ENCODE measurements around the gene FIBCD1. TPM values are rescaled to one million over a fixed set of nuclear protein-coding genes. Genes with fewer than 3 reads are reported as not detected.
A peak's percentile ranks its signal among the peaks of the same experiment; 100 is the strongest.

FIBCD1 gene
- total RNA-seq, 1 experiment from 2014 or later = 2.6 TPM

DNA sequence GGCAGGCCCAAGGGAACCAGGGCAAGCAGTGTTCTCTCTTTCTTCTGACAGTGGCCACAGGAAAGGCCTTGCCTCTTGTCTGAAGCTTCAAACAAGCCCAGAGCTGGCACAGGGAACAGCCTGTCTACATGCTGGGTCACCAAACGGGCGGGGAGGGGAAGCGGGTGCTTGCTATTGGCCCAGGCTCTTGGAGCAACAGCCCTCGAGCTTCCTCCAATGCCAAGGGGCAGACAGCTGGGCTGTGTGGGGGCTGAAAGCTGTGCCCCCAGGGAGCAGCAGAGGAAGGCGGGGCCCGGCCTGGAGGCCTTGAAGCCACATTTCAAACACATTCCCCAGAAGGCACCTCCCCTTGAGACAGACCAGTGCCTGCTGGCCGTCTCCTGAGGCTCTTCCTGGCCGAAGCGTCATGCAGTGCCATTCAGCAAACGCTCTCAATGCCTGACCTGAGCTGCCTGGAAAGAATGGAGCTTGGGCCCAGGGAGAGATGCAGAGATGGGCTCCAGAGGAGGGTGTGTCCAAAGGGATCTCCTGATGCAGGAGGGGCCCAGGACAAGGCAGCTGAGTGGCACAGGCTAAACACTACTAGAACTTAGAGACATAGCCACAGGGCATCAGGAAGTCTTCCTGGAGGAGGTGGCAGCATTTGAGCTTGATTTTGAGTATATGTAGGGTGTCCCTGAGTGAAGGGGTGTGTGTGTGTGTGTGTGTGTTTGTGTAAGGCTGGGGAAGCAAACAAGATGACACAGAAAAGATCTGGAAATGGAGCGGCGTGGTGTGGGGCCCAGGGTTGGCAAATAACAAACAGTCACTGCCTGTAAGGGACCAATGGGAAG lies 2.5 kb downstream of the FIBCD1 start:
- peak; percentile 59 for DNase-seq (ENCODE audit: low spot score)

DNA sequence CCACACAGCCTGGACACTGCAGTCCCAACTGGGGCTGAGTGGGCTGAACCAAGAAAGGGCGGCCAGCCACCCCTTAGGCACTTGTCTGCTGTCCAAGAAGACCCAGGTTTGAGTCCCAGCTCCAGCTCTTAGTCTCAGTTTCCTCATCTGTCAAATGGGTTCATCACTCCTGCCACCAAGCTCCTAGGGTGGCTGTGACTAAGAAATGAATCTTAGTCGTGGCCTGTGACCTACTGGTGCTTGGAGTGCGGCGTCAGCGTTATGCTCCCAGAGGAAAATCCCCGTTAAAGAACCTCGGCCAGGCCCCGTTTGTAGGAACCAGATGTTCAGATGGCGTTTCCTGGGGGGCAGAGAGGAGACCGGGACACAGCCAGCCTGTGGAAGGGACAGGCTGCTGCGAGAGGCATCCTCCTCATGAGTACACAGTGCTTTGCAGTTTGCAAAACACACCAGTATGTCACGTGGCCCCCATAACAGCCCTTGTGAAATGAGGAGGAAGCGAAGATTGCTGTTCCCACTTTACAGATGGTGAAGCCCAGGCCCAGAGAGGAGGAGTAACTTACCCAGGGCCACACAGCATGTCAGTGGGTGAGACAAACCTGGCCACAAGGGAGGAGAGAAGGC lies 3.3 kb downstream of the FIBCD1 start:
- DNase-seq (ENCODE audit: low spot score) = no peak

DNA sequence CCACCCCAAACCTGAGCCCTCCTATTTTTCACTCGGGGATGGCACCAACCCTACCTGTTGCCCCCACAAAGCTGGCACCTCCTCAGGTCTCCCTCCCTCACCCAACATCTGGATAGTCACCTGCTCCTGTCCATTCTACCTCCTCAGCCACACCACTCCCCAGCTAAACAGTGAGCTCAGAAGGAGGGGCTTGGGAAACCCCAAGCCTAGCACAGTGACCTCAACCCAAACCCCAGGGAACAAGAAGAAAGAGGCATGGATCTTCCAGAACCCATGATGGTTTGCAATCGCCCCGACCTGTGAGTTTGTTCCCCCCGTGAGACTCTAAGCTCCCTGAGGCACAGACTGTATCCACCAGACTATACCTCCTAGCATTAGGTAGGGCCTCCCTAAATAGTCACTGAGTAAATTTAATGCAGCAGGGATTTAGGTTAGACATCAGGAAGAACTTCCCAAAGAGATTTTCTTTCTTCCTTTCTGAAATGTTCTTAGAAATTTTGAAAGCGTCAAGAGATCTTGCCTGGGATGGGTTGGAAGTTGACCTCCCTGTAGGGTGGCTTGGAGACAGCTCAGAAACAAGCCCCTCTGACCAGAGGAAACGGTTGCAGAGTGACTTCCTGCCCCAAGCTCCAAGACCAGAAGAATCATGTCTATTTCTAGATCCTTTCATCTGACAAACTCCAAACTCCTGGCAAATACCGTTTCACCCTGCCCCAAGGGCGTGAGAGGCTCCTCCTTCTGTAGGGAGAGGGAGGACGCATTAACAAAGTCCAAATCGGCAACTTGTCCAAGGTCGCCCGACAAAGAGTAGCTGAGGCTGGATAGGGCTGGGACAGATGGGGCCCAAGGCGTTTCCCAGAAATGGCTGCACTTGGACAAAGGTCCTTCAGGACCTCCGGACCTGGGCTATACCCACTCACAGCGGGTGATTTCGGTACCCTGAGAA lies 4.1 kb downstream of the FIBCD1 start:
- no peak for DNase-seq (ENCODE audit: low spot score)

DNA sequence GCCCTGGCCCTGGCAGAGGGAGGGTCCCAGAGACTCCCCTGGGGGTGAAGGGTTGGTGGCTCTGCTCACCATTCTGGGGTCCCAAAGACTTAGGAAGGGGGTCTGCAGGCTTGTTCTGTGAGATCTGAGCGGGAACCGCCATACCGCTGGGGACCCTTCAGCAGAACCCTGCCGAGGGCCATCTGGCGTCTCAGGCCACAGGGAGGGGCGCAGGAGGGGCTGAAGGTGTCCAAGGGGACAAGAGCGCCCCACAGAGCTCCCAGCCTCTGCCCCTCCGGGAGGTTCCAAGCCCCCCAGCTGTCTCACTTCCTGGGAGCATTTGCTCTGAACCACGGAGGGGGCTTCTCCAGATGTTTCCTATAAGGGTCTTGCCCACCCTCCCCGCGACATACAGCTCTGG lies 4.8 kb downstream of the FIBCD1 start:
- no peak for DNase-seq (ENCODE audit: low spot score)

DNA sequence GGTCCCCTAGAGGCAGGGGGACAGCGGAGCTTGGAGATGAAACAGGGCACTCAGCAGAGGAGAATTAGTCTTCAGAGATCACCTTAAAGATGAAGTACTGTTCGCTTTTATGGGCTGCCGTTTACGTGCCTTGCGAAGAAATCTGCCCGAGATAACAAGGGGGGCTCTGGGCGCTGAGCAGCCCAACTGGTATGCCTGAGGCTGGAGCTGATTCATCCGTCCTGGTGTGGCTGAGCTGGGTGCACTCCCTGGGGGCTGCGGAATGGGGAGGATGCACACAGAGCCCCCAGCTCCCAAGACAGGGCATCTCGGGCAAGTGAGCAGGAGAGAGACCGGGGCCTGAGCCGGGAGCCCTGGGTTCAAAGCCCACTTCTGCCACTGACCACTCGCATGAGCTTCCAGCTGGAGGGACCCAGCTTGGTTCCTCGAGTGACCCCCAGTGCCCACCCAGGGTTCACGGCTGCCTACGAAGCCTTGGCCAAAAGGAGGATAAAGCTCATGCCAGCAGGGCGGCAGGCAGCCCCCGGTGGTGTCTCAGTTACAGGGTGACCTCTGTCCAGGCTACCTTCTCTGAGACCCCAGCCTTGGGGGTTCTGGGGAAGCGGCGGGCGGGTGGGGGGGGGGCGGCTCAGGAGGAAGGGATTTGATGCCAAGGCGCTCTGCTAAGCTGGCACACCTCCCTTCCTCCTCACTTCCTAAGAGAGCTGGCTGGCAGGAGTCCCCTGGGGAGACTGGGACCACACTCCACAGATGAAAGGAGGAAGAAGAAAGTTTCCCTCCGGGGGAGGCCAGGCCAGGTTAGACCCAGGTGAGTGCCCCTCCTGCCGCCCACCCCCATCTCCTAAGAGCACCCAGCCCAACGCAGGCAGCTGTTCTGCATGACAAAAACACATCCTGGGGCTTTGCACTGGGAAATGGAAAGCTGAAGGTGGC lies 5.7 kb downstream of the FIBCD1 start:
- DNase-seq (ENCODE audit: low spot score) = peak; percentile 49

DNA sequence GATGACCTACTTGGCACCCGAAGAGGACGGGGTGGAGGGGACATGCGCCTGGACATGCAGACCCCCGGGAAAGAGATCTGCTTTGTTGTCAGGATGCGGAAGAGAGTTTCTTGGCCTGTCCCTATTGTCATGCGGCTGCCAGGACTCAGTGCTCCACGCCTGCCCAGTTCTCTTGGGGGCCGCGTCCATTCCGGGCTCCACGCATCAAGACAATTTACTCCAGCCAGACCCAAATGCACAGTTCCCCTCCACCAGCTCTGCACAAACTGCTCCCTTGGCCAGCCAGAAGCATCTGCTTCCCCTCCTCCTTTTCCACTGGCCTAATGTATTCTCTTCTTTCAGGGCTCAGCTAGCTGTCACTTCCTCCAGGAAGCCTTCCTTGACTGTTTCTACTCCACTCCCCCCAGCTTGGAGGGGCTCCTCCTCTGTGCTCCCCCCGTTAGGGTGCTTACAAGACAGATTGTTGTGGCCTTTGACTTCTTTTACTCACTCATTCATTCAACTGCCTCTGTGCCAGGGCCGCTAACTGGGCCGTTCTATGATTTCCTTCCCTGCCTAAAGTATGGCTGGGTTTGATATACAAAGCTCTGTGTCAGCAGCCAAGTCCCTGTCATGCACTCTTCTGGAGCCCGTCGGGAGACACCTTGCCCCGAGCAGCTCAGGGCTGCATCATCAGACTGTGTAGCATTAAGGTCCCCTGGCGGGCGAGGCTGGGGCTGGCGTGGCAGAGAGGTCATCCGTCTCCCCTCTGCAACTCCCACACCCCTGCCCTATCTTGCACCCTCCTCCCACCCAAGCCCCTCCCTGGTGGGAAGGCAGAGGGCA lies 6.6 kb downstream of the FIBCD1 start:
- peak; percentile 14 for DNase-seq (ENCODE audit: low spot score)

DNA sequence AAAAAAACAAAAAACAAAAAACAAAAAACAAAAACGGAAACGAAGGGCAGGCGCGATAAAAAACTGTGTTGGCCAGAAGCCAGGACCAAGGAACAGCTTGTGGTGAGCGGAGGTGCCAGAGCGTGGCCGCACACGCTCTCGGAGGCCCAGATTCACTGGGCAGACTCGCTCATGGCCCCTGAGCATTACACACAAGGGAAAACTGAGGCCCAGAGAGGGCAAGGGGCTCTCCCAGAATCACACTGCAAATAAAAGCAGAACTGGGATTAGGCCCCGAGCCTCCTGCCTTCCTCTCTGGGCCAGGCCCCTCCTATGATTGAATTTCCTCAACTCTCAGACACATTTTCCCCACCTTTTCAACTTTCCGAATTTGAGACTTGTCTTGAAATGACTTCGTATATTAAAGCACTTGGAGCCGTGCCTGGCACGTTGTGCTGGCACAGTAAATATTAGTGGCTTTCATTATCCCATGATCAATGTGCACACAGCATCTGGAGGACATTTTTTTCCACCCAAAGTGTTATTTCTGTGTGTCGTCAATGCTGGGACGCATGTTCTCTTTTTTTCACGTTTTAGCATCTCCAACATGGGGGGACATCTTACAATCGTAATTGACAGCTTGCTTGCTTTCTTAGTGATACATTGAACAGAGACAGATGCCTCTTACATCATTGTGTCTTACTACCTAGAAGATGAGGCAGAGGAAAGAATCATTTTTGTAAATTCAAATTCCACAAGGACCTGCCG lies 7.4 kb downstream of the FIBCD1 start:
- DNase-seq (ENCODE audit: low spot score) = no peak

DNA sequence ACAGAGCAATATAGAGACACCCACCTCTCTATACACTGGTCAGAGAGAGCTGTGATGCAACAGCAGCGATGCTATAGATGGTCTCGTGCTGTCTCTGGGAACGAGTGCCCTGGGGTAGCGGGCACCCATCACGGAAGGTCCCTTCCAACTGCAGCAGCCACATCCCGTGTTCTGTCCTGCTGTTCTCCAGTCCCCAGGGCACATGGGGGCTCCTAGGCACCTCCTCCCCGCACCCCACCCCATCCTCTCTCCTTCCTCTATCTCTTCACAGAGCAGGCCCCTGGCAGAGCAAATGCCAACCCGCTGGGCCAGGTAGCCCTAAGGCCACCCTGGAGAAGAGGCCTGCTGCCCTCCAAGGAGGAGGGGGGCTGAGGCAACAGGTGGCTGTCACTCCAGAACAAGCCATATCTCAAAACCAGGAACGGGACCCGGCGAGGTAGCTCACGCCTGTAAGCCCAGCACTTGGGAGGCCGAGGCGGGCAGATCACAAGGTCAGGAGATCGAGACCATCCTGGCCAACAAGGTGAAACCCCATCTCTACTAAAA lies 8.2 kb downstream of the FIBCD1 start:
- DNase-seq (ENCODE audit: low spot score) = no peak

DNA sequence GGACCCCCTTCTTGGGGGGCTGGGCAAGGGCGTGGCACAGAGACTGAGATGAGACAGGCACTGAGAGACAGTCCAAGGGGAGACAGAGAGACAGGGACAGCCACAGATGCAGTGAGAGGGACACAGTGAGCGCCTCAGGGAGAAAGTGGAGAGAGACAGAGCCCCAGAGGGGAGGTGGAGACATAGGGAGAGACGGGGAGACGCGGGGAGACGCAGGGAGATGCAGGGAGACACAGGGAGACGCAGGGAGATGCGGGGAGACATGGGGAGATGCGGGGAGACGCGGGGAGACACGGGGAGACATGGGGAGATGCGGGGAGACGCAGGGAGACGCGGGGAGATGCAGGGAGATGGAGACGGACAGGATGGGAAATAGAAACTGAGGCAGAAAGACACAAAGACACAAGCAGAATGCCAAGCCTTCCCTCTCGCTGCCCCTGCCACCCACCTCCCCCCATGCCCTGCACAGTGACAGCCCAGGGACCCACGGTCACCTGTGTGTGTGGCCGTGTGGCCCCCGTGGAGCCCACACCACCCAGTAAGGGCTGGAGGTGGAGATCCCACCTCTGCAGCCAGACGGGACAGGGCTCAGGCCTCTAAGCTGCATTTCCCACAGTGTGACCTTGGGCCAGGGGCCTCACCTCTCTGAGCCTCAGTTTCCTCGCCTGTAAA lies 8.8 kb downstream of the FIBCD1 start:
- no peak for DNase-seq (ENCODE audit: low spot score)

DNA sequence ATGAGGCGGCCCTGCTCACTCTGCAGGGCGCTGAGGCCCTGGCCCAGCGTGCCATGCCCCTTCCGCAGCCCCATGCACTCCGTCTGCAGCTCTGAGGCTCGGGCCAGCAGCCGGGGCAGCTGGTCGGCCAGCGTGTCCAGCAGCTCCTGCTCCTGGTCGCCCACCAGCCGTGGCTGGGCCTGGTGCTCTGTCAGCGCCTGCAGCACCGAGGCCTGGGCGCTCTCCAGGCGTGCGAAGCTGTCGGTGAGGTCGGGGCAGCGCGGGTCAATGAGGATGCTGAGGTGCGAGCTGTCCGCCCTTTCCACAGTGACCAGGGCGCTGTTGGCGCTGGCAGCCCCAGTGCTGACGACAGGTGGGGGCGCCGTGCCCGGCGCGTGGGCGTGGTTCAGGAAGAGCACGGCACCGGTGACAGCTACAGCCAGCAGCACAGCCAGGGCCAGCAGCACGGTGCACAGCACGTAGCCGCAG lies 9.4 kb downstream of the FIBCD1 start:
- no peak for DNase-seq (ENCODE audit: low spot score)

DNA sequence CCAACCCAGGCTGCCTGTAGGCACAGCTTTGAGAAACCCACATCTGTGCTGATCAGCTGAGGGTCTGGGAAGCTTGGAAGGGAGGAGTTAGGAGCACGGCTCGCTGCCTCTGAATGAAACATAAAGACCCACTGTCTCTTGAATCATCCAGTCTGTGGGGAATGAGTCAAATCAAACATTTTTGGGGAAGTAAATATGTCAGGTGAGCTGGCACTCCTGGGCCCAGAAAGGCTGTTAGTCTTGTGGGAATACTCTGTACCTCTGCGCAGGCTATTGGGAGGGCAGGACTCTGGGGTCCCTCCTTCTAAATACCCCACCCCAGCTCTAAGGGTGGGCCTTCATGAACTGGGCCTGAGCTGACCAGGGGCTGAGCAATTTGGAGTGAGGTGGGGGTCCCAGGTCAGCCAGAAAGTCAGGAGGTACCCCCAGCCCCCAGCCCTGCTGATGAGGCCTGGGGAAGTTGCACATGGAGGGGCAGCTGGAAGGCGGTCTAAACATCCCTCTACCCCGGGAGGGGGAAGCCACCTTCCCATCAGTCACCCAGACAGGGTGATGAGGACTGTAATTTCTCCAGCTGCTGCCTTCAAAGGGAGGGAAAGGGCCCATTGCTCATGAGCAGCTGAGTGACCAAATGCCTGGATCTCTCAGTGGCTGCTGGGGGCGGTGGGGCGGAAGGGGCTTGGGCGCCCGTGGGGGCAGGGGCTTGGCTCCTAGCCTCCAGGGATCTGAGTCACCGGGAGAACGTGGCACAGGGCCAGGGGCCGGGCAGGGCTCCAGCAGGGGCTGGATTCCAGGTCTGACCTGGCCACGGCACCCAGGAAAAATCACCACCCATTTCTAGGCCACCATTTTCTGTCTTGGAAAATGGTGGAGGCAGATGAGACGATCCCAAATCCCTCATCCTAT lies 10.8 kb downstream of the FIBCD1 start:
- peak; percentile 65 for DNase-seq (ENCODE audit: low spot score)

DNA sequence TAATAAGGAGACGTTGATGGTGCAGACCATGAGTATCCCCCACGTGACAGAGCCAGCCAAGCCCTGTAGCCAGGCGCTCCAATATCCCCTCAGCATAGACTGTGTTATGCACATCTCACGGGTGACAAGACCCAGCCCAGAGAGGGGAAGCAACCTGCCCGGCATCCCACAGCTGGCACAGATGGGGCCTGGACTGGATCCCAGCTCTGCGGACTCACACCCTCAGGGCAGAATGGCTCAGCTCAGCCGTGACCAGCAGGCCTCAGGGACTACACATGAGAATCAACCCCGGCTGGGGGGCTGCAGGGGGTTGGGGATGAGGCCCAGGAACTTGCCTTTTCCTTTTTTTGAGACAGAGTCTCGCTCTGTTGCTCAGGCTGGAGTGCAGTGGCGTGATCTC lies 11.7 kb downstream of the FIBCD1 start:
- DNase-seq (ENCODE audit: low spot score) = no peak

DNA sequence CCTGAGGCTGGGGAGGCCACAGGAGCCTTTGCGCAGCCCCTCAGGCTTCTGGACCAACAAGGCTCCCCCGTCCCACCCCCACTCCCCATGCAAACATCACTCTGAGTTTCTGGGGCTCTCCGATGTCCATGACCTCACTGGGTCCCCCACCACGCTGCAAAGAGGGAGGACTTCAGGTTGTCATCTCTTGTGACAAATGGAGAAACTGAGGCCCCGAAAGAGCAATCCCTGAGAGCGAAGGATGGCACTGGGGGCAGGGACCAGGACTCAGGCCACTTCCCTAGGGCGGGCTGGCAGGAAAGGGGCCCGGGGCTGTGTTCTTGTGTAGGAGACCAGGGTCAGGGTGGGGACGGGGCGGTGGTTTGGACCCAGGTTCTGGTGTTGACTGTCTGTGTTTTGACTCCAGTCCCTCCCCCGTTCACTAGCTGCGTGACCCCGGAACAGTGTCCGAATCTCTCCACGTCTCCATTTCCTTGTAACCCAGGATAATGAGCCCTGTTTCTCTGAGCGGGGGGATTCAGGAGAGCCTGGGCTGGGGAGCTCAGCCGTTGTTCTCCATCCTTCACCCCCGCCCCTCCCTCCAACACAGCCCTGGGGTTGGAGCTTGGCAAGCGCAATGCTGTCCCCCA lies 13.9 kb downstream of the FIBCD1 start:
- no peak for DNase-seq (ENCODE audit: low spot score)

DNA sequence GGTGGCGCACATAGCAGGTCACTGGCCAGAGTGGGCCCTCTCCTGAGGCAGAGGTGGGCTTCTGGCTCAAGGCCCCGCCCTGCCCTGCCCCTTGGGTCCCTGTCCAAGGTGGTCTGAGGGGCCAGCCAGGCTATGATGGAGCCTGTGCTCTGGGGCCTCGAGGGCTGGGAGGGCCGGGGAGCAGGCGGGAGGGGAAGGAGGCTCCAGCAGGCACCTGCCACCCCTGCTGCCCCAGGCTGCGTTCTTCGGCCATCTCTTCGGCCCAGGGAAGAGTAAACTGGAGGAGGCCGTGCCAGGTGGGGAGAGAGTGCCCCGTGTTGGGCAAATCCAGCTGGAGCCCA lies 14.6 kb downstream of the FIBCD1 start:
- DNase-seq (ENCODE audit: low spot score) = no peak

DNA sequence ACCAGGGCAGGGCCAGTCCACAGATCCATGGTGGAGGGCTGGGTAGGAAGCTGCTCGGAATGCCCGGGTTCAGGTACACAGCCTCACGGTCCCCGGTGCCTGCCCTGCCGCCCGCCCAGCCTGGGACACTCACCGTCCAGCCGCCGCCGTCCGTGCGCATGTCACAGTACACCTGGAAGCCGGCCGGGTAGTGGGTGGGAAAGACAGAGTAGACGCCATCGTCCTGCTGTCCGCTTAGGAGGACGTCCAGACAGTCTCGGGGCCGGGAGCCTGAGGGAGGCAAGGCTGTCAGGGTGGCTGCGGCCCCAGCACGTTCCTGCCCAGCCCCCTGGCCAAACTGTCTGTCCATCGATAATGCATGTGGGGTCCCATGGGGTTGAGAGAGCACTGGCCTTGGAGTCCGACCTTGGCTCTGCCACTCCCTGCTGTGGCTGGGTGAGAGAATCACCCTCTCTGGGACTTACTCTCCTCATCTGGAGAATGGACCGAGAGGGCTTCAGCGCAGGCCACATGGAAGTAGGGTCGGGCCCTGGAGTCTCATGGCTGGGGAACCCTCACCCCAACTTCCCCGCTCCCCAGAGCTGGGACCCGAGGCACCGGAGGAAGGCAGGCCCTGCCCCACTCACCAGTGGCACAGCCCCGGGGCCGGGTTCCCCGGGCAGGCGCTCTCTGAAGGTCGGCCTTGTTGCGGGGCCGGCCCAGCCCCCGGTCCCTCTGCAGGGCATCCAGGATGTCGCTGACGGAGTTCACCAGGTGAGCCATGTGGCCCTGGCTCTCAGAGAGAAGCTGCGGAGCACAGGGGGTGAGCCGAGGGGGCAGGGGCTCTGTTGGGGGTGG lies 15.2 kb downstream of the FIBCD1 start:
- no peak for DNase-seq (ENCODE audit: low spot score)

DNA sequence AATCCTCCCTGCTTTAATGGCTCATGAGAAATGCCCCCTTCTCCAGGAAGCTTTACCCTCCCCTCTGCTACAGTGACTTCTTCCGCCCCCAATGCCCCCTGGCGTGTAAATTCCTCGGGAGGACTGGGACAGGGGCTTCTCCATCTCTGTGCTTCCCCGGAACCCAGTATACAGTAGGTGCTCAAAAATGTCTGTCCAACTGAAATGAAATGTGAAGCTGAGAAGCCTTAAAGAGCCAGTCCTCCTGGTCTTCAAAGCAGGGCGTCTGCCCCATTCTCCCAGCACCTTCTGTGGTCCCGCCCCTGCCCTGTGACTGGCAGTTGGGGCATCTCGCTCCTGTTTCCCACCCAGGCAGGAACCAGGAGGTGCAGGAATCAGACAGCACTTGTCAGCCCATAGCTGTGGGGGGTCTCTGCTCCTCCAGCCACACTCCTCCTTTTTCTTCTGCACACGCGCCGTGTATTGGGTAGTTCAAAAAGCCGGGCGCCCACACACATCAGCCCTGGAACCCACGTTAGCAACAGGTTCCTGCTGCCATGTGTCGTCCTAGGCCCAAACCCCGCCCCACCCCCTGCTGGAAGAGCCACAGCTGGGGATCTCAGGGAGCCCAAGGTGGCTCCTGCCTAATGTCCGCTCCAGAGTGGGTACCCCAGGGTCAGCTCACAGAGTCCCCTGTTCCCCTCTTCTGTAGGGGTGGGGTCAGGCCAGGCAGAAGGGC lies 16.0 kb downstream of the FIBCD1 start:
- no peak for DNase-seq (ENCODE audit: low spot score)

All from A172 (cell line).